Activated T-helper 9 cell treated with anti-CD3 and anti-CD28 coated beads, Interleukin-2, amount 50 U/mL, for 16 hours (primary cell): ENCODE measurements around the gene XYLT1.
A peak's percentile ranks its signal among the peaks of the same experiment; 100 is the strongest.

Source experiments
- DNase-seq: peaks from one replicate; pipeline ENCODE4 v3.0.0-alpha.2; 2020; ENCODE audit warnings: low read depth

Gene XYLT1

GRCh38 chr16:17371299-17371698, 99.5 kb downstream of the XYLT1 start:
- no peak for DNase-seq

- no peak for DNase-seq
Measured at GRCh38 chr16:17370731-17371285, 100.0 kb downstream of the XYLT1 start.

DNA sequence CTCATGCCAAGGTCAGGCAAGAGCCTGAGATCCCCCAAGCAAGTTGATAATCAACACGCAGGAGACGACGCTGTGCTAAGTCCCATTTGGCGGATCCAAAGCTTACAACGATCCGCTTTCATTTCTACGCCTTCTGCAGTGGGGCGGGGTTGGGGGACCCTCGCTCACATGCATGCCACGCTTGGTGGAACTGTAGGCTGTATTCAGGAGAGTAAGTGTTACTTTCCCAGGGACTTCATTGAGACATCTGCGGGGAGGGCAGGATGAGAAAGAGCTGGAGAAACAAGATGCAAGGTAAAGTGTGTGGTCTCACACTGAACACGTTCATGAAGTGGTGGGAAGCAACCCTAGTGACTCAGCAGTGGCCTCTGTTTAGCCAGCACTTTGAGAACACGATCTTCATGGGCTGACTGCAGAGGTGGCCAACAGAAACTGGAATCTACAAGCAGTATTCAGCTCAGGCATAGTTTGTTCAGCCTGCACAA, 100.5 kb downstream of the XYLT1 start:
- DNase-seq = no peak

GRCh38 chr16:17369421-17370222, 101.1 kb downstream of the XYLT1 start:
- peak; percentile 42 for DNase-seq

GRCh38 chr16:17368951-17369350, 101.8 kb downstream of the XYLT1 start:
- no peak for DNase-seq

DNA sequence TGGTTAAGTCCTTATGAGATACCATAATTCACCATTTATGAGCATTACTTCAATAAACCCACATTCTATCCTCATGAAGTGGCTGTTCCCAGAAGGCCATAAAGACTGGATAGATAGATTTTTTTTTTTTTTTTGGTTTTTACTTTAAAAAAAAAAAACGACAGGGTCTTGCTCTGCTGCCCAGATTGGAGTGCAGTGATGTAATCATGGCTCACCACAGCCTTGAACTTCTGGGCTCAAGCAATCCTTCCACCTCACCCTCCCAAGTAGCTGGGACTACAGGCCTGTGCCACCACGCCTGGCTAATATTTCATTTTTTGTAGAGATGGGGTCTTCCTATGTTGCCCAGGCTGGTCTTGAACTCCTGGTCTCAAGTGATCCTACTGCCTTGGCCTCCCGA, 102.3 kb downstream of the XYLT1 start:
- DNase-seq = no peak

DNA sequence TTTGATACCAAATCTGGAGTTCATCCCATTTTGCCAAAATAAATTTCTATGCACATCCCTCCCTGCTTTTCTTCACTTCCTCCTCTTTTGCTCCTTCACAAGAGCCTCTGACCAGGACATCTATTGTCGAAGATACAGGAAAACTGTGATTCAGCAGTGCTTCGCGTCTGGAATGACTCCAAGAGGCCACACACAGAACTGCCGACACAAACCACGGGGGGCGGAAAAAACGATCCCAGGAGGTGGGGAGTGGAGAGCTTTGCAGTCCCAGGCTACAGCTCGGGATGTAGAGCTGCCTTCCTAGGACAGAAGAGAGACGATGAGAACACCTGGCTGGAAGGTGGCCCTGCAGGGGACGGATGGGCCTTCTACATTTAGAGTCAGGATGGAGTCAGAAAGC, 102.8 kb downstream of the XYLT1 start:
- DNase-seq = no peak

GRCh38 chr16:17367036-17367435, 103.7 kb downstream of the XYLT1 start:
- no peak for DNase-seq

DNA sequence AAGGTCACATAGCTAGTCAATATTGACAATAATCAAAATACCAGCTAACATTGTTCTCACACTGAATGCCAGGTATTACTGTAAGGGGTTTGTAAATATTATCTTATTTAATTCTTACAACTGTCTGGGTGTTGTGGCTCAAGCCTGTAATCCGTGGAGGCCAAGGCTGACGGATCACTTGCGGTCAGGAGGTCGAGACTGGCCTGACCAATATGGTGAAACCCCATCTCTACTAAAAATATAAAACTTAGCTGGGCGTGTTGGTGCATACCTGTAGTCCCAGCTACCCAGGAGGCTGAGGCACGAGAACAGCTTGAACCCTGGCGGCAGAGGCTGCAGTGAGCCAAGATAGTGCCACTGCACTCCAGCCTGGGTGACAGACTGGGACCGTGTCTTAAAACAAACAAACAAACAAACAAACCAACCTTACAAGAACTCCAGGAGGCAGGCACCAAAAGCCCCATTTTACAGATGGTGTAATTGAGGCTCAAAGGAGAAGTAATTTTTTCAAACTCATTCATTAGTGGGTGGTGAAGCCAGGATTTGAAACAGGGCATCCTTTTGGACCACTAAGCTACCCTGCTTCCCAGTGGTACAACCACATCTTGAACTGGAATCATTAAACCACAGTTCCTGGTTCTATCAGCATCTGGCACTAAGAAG, 104.3 kb downstream of the XYLT1 start:
- no peak for DNase-seq

DNA sequence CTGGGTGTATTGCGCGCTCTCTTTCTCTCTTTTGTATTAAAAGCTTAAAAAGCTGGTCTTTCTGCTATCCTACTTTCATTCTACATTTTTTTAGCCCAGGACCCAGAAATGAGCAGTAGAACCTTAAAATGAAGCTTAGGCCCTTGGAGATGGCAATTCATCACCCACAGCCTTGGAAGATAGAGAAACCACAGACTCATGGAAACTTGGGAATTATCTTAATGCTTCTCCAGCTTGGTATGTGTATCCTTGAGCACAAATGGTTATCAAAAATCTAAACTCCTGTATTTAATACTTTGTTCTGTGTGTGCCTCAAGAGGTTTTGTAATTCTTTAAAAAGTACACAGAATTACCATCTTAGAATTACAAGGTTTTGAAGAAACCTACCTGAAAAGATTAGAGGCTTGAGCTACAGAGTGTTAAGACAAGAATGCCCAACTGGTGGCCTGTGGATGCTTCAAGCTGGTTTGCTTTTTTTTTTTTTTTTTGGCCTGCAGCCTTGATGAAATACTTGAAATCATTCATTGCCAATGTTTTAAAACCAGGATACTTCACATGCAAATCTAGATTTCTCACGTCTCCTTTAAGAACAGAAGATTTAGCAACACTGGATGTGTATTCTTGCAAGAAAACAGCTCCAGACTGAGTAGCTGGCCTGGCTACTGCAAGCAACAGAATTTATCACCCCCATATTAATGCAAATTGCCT, 105.0 kb downstream of the XYLT1 start:
- DNase-seq = no peak

DNA sequence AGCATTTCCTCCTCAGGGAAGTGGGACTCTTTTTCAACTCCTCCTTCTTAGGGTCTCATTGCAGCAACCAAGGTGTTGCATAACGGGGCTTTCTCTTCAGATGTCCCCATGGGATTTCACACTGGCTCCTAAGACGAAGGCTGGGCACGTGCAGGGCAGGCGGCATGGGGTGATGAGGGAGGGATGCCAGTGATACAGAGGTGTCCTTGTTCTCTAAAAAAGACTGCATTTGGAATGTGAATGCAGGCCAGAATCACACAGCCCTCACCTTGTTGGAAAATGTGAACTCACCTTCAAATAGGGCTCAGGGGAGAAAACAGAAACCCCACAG, 105.6 kb downstream of the XYLT1 start:
- no peak for DNase-seq

DNA sequence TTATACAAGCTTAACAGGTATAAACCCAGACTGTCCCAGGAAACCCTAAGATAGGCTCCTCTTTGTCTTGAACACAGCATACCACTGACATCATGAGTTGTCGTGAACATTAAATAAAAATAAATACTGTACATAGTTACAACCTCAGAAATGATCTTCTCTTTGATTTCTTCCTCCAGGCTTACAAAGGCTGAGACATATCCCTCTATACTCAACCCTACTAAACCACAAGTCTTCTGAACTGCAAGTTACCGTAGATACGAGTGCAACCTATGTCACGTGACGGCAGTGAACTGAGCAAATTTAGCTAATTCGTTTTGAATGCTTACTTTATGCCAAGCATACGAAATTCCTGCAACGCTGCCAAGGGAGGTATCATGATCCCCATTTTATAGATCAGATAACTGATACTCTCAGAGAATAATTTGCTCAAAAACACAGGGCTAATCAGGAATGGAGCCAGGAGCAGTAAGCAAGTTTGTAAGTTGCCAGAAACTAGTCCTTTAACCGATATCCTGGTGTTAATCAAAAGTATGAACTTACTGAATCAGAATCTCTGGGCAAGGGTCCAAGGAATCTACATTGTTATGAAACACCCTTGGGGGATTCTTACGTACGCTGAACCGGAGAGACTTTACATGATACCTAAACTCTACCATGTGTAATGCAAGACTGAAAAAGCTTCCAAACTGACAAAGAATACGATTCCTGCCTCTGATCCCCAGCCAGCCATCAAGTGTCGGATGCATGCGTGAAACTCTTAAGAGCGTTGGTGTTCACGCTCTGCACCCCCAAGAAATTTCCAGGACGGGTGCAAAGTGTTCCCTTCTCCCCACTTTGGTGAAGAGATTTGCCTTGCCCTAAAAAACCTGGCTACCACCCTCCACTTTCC, 106.2 kb downstream of the XYLT1 start:
- no peak for DNase-seq

DNA sequence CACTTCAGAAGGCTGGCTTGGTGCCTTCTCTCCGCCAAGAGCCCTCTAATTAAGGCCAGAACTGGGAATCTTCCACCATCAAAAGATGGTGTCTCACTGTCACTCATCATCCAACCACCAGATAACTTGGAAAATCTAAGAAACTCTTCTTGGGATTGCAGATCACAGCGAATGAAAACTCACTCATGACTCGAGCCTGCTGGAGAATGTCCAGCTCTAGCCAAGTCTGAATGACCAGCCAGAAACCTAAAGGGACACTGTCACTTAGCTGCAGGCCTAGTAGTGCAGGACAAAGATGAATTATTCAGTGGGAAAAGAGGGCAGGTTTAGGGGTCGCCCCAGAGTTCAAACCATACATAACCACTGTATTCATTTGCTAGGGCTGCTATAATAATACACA, 107.8 kb downstream of the XYLT1 start:
- DNase-seq = no peak

GRCh38 chr16:17362183-17362582, 108.6 kb downstream of the XYLT1 start:
- DNase-seq = no peak

- DNase-seq = no peak
Measured at GRCh38 chr16:17360693-17361122, 110.1 kb downstream of the XYLT1 start.

DNA sequence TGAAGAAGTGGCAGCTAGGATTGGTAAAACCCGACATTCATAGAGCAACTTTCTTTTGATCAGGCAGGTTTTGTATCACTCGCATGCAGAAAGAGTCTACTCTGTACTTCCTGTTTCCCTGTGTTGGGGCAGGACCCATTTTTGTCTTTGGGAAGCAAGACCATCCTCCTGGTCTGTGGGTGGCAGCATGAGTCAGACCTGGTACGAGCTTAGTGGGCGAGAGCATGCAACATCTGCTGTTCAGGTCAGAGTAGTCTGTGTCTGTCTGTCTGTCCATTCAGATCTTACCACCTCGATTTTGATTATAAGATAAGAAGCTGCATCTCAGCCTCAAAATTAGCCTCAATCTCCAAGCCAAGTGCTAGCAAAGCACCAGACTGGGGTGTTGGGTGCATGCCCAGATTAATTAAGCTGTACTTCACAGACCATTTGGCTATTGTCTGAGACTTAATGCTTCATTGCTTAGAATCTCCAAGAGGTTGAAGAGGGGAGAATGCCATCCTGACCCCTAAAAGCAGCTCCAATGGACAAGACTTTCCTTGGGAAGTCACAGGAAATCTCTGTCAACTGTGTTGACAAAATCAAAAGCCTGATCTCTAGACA, 110.9 kb downstream of the XYLT1 start:
- DNase-seq = peak; percentile 45

- no peak for DNase-seq
Measured at GRCh38 chr16:17358846-17359245, 111.9 kb downstream of the XYLT1 start.

GRCh38 chr16:17358355-17358754, 112.4 kb downstream of the XYLT1 start:
- DNase-seq = no peak

DNA sequence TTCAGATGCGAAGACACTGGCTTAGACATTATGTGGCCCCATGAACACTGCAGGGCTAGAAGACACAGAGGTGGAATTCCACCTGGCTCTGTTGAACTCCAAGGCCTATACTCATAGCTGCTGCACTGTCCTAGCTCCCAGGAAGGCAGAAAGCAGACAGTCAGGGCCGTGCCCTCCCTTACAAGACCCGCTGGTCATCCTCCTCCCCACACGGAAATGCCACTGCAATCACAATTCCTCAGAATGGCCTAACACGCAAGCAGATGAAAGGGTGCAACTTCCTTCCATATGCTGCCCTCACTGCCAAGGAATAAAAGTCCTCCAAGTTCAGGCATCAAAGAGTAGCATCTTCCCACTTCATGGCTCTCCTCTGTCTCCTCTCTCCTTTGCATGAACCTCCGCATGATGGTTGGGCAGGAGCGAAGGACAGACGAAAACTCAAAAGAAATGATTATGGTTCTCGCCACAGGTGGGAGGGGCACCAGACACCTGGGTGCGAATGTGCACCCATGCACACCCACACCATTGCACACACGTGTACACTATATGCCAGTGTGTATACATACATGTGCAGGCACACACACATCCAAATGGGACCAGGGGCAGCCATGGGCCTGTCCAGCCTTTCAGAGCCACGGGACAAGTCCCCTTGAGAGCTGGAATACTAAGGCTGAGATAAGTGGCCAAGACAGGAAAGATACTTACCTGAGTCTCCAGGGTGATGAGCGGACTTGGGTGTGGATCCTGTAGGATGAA, 113.3 kb downstream of the XYLT1 start:
- DNase-seq = no peak

DNA sequence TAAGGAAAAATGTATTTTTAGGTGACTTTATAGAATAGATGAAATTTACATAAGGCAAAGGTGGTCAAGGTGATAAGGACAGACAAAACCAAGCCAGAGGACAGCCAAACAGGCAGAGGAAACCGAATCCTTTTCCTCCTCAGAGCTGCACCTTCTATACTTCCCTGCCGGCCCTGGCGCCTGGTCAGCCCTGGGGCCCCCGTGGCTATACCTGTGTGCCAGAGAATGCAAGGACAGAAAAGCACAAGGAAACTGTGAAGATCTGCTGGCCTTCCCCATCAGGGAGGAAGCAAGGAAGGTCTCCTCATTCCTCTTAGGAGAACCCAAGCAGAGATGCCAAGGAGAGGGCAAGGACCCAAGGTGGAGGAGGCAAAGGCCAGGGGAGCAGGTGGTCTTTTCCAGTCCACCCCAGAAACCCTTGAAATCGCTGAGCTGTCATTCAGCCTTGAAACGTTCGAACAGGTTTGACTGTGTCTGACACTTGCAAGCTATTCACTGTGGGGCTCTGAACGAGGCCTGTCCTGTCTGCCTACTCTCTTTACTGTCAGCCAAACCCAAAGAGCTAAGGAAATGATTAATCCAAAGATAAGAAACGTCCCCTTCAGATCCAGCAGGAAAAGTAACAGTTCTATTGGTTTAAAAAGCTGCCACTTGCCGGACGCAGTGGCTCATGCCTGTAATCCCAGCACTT, 114.4 kb downstream of the XYLT1 start:
- no peak for DNase-seq
